ENCODE measurements around the gene NCBP2.

NCBP2 gene

DNA sequence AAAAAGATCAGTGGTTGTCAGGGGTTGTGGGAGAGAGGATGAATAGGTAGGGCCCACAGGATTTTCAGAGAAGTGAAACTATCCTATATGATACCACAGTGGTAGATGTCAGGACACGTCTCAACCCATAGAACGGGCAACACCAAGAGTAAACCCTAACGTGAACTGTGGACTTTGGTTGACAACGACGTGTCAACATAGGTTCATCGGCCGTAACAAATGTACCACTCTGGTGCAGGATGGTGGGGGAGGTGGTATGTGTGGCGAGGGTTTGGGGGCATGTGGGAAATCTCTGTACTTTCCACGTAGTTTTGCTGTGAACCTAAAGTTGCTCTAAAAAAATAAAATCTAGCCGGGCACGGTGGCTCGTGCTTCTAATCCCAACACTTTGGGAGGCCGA lies 39.3 kb upstream of the NCBP2 start:
- no peaks in the 10 kb centered on the region for H3K79me2 ChIP-seq (ENCODE audit: insufficient read depth, low read length)
- H3K4me3 ChIP-seq (ENCODE audit: low read depth in 1 of 2, low read length in 2 of 2) = no peak overlapping the region
- H3K9me3 ChIP-seq (ENCODE audit: insufficient read depth, low read length, severe bottlenecking) = peaks cover 7% of the 10 kb centered on the region
- H2AFZ ChIP-seq (ENCODE audit: low read depth, low read length) = no peak overlapping the region
- H3K27ac ChIP-seq (ENCODE audit: low read length) = no peak overlapping the region
- ATAC-seq (ENCODE audit: insufficient read depth, low read depth) (no peak), DNase-seq (no peak)
- TF ChIP-seq EZH2 (IDR thresholded peaks at IDR 0.05; ENCODE audit: borderline replicate concordance, low read depth, low read length, severe bottlenecking) (no peak), CTCF (IDR thresholded peaks at IDR 0.05; ENCODE audit: borderline replicate concordance, extremely low read depth, low read length, poor library complexity, severe bottlenecking) (no peak)
- no peak overlapping the region for H3K4me2 ChIP-seq (ENCODE audit: insufficient read depth, low read length)
- no peak overlapping the region for H3K9ac ChIP-seq (ENCODE audit: low read depth, low read length)
- no peaks in the 10 kb centered on the region for H4K20me1 ChIP-seq (ENCODE audit: insufficient read depth, low read length)
- H3K36me3 ChIP-seq (ENCODE audit: insufficient read depth, low read length) = no peaks in the 10 kb centered on the region
- no peaks in the 10 kb centered on the region for H3K27me3 ChIP-seq (ENCODE audit: insufficient read depth, low read length, poor library complexity)
- no peaks in the 10 kb centered on the region for H3K4me1 ChIP-seq (ENCODE audit: insufficient read depth, low read length)

- no peak for TF ChIP-seq EZH2 (IDR thresholded peaks at IDR 0.05; ENCODE audit: borderline replicate concordance, low read depth, low read length, severe bottlenecking)
- no peak for TF ChIP-seq CTCF (IDR thresholded peaks at IDR 0.05; ENCODE audit: borderline replicate concordance, extremely low read depth, low read length, poor library complexity, severe bottlenecking)
- DNase-seq (no peak), ATAC-seq (ENCODE audit: insufficient read depth, low read depth) (no peak)
- Histone ChIP-seq H2AFZ (ENCODE audit: low read depth, low read length) (no peak overlapping the region), H3K4me2 (ENCODE audit: insufficient read depth, low read length) (no peak overlapping the region), H3K9me3 (ENCODE audit: insufficient read depth, low read length, severe bottlenecking) (peaks cover 7% of the 10 kb centered on the region), H3K79me2 (ENCODE audit: insufficient read depth, low read length) (no peaks in the 10 kb centered on the region), H4K20me1 (ENCODE audit: insufficient read depth, low read length) (no peaks in the 10 kb centered on the region), H3K9ac (ENCODE audit: low read depth, low read length) (no peak overlapping the region), H3K27me3 (ENCODE audit: insufficient read depth, low read length, poor library complexity) (no peaks in the 10 kb centered on the region), H3K36me3 (ENCODE audit: insufficient read depth, low read length) (no peaks in the 10 kb centered on the region), H3K4me3 (ENCODE audit: low read depth in 1 of 2, low read length in 2 of 2) (no peak overlapping the region), H3K27ac (ENCODE audit: low read length) (no peak overlapping the region), H3K4me1 (ENCODE audit: insufficient read depth, low read length) (no peaks in the 10 kb centered on the region)
Measured at GRCh38 chr3:196979545-196979944, 37.2 kb upstream of the NCBP2 start.

DNA sequence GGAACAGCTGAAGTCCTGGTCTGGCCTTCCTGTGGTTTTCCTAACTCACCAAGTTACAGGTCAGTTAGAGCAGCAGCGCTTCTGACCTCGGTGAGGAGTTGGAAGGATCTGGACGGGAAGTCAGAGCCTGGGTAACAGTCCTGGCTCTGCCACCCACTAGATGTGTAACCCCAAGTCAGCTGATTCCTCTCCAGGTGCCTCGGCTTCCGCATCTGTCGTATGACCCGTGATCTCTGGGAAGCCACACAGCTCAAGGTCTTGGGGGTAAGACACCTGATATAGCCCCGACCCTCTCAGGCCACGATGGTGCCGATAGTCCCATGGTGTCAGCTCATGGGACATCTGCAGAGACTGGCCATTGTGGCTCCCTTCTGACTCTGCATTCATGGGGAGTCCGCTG lies 34.6 kb upstream of the NCBP2 start:
- Histone ChIP-seq H3K9ac (ENCODE audit: low read depth, low read length) (no peak overlapping the region), H2AFZ (ENCODE audit: low read depth, low read length) (no peak overlapping the region), H4K20me1 (ENCODE audit: insufficient read depth, low read length) (no peaks in the 10 kb centered on the region), H3K4me2 (ENCODE audit: insufficient read depth, low read length) (no peak overlapping the region), H3K9me3 (ENCODE audit: insufficient read depth, low read length, severe bottlenecking) (no peaks in the 10 kb centered on the region), H3K79me2 (ENCODE audit: insufficient read depth, low read length) (no peaks in the 10 kb centered on the region), H3K36me3 (ENCODE audit: insufficient read depth, low read length) (no peaks in the 10 kb centered on the region), H3K27ac (ENCODE audit: low read length) (no peak overlapping the region), H3K27me3 (ENCODE audit: insufficient read depth, low read length, poor library complexity) (no peaks in the 10 kb centered on the region), H3K4me3 (ENCODE audit: low read depth in 1 of 2, low read length in 2 of 2) (no peak overlapping the region), H3K4me1 (ENCODE audit: insufficient read depth, low read length) (no peaks in the 10 kb centered on the region)
- ATAC-seq (ENCODE audit: insufficient read depth, low read depth) (no peak), DNase-seq (no peak)
- TF ChIP-seq CTCF (IDR thresholded peaks at IDR 0.05; ENCODE audit: borderline replicate concordance, extremely low read depth, low read length, poor library complexity, severe bottlenecking) (no peak), EZH2 (IDR thresholded peaks at IDR 0.05; ENCODE audit: borderline replicate concordance, low read depth, low read length, severe bottlenecking) (no peak)

GRCh38 chr3:196975349-196975748 lies 33.0 kb upstream of the NCBP2 start:
- TF ChIP-seq EZH2 (IDR thresholded peaks at IDR 0.05; ENCODE audit: borderline replicate concordance, low read depth, low read length, severe bottlenecking) = no peak
- TF ChIP-seq CTCF (IDR thresholded peaks at IDR 0.05; ENCODE audit: borderline replicate concordance, extremely low read depth, low read length, poor library complexity, severe bottlenecking) = no peak
- no peak for ATAC-seq (ENCODE audit: insufficient read depth, low read depth)
- H3K4me2 ChIP-seq (ENCODE audit: insufficient read depth, low read length) = no peak overlapping the region
- no peaks in the 10 kb centered on the region for H3K36me3 ChIP-seq (ENCODE audit: insufficient read depth, low read length)
- no peak overlapping the region for H2AFZ ChIP-seq (ENCODE audit: low read depth, low read length)
- DNase-seq = no peak
- no peaks in the 10 kb centered on the region for H3K9me3 ChIP-seq (ENCODE audit: insufficient read depth, low read length, severe bottlenecking)
- peaks cover 4% of the 10 kb centered on the region; the same call in 1 of the 2 replicates for H3K4me1 ChIP-seq (ENCODE audit: insufficient read depth, low read length)
- no peaks in the 10 kb centered on the region for H4K20me1 ChIP-seq (ENCODE audit: insufficient read depth, low read length)
- H3K27ac ChIP-seq (ENCODE audit: low read length) = no peak overlapping the region
- H3K9ac ChIP-seq (ENCODE audit: low read depth, low read length) = no peak overlapping the region
- H3K79me2 ChIP-seq (ENCODE audit: insufficient read depth, low read length) = no peaks in the 10 kb centered on the region
- H3K27me3 ChIP-seq (ENCODE audit: insufficient read depth, low read length, poor library complexity) = no peaks in the 10 kb centered on the region
- H3K4me3 ChIP-seq (ENCODE audit: low read depth in 1 of 2, low read length in 2 of 2) = no peak overlapping the region
